CD14-positive monocyte (primary cell): ENCODE data around the gene TICAM1. TPM values are rescaled to one million over a fixed set of nuclear protein-coding genes. Genes with fewer than 3 reads are reported as not detected.
A peak's percentile ranks its signal among the peaks of the same experiment; 100 is the strongest.

Source experiments
- DNase-seq, 3 donors: peaks; one replicate each; pipeline ENCODE4 v3.0.0-alpha.2; 2011 to 2022
- H2AFZ ChIP-seq: 2 replicates; pipeline ENCODE4 v1.6.0; 2012; ENCODE audit warnings: mild to moderate bottlenecking, low read depth, low read length, inconsistent platforms; ENCODE audit not compliant: insufficient read depth, poor library complexity, severe bottlenecking
- H3K27ac ChIP-seq, 2 donors: 1 replicate in 1 of 2; 2 replicates in 1 of 2; pipeline ENCODE4 v1.5.1; 2012 to 2013; ENCODE audit warnings: low read length in 2 of 2, control low read depth in 1 of 2, inconsistent platforms in 1 of 2, low read depth in 1 of 2, mild to moderate bottlenecking in 1 of 2
- H3K27me3 ChIP-seq, 2 donors: one replicate each; pipeline versions ENCODE4 v1.6.0 to v1.6.1; 2011 to 2013; ENCODE audit warnings: low read length in 2 of 2; ENCODE audit not compliant: control insufficient read depth in 2 of 2, insufficient read depth in 2 of 2
- H3K36me3 ChIP-seq, 2 donors: replicated peaks in 1 of 2; 1 replicate in 1 of 2; 2 replicates in 1 of 2; pipeline versions ENCODE4 v1.5.1 to v1.6.1; 2012 to 2013; ENCODE audit warnings: low read length in 2 of 2, control low read depth in 1 of 2, inconsistent platforms in 1 of 2, mild to moderate bottlenecking in 1 of 2; ENCODE audit not compliant: insufficient read depth in 2 of 2, control insufficient read depth in 1 of 2
- H3K4me1 ChIP-seq, 2 donors: 1 replicate in 1 of 2; 2 replicates in 1 of 2; pipeline versions ENCODE4 v1.5.1 to v1.6.1; 2012 to 2013; ENCODE audit warnings: low read length in 2 of 2, control low read depth in 1 of 2, inconsistent platforms in 1 of 2, mild to moderate bottlenecking in 1 of 2, moderate library complexity in 1 of 2; ENCODE audit not compliant: insufficient read depth in 2 of 2, control insufficient read depth in 1 of 2
- H3K4me2 ChIP-seq: replicated peaks from 2 replicates; pipeline ENCODE3; 2012; ENCODE audit warnings: low read length, moderate library complexity, mild to moderate bottlenecking; ENCODE audit not compliant: poor library complexity, severe bottlenecking; ENCODE audit errors: extremely low read depth
- H3K4me3 ChIP-seq, 3 experiments: fragments of 200-600 bp in 1 of 3; sonication (generic) in 1 of 3; replicated peaks in 1 of 3; 1 replicate in 2 of 3; 2 replicates in 1 of 3; pipeline ENCODE4 v1.5.1; 2011 to 2013; ENCODE audit warnings: low read length in 3 of 3, mild to moderate bottlenecking in 3 of 3, control low read depth in 2 of 3, low read depth in 2 of 3, inconsistent platforms in 1 of 3, moderate library complexity in 1 of 3
- H3K79me2 ChIP-seq: 2 replicates; pipeline ENCODE4 v1.6.0; 2012; ENCODE audit warnings: mild to moderate bottlenecking, control low read depth, inconsistent platforms, low read length, moderate library complexity; ENCODE audit not compliant: insufficient read depth
- H3K9ac ChIP-seq: 2 replicates; pipeline ENCODE4 v1.6.0; 2017; ENCODE audit warnings: low read length, mild to moderate bottlenecking; ENCODE audit not compliant: insufficient read depth, poor library complexity, severe bottlenecking
- H3K9me3 ChIP-seq, 2 donors: replicated peaks in 1 of 2; 1 replicate in 1 of 2; 2 replicates in 1 of 2; pipeline versions ENCODE4 v1.5.1 to v1.6.1; 2012 to 2013; ENCODE audit warnings: low read length in 2 of 2, control low read depth in 1 of 2; ENCODE audit not compliant: control insufficient read depth in 1 of 2, insufficient read depth in 1 of 2
- H4K20me1 ChIP-seq: 2 replicates; pipeline ENCODE4 v1.6.0; 2012; ENCODE audit warnings: mild to moderate bottlenecking, low read length, control low read depth, moderate library complexity; ENCODE audit not compliant: insufficient read depth
- H3K27ac Mint-ChIP-seq, 7 donors: one replicate each; pipeline ENCODE4 v1.8.0; 2020; ENCODE audit warnings: mild to moderate bottlenecking in 7 of 7, mixed read lengths in 7 of 7, moderate library complexity in 6 of 7, inconsistent platforms in 2 of 7
- H3K27me3 Mint-ChIP-seq, 3 donors: one replicate each; pipeline ENCODE4 v1.8.0; 2021 to 2022; ENCODE audit warnings: low read depth in 3 of 3, mild to moderate bottlenecking in 3 of 3, mixed read lengths in 3 of 3, moderate library complexity in 3 of 3, inconsistent platforms in 1 of 3
- H3K36me3 Mint-ChIP-seq, 2 donors: one replicate each; pipeline ENCODE4 v1.8.0; 2020; ENCODE audit warnings: mixed read lengths in 2 of 2, inconsistent platforms in 1 of 2, mild to moderate bottlenecking in 1 of 2
- H3K4me1 Mint-ChIP-seq: one replicate; pipeline ENCODE4 v1.8.0; 2020; ENCODE audit warnings: mild to moderate bottlenecking, mixed read lengths
- H3K4me3 Mint-ChIP-seq, 2 donors: one replicate each; pipeline ENCODE4 v1.8.0; 2020; ENCODE audit warnings: mild to moderate bottlenecking in 2 of 2, mixed read lengths in 2 of 2, moderate library complexity in 1 of 2
- H3K9me3 Mint-ChIP-seq, 7 donors: one replicate each; pipeline ENCODE4 v1.8.0; 2020 to 2022; ENCODE audit warnings: mixed read lengths in 7 of 7, mild to moderate bottlenecking in 6 of 7, moderate library complexity in 6 of 7, inconsistent platforms in 2 of 7
- CTCF ChIP-seq: fragments of 200-600 bp; IDR thresholded peaks from one replicate; pipeline ENCODE4 v1.8.0; 2022; ENCODE audit warnings: antibody characterized with exemption, mild to moderate bottlenecking
- WGBS: methylation state at CpG from one replicate; pipeline ENCODE4 v1.1.5; 2013; ENCODE audit warnings: missing lambda C conversion rate; ENCODE audit not compliant: insufficient coverage; 5-methylcytosine and 5-hydroxymethylcytosine counted together
- intact Hi-C, 2 donors: fragments of 100-400 bp; cut with micrococcal nuclease; formaldehyde crosslinking; loops; one replicate each; pipeline versions ENCODE4 v1.15.0 to v1.15.1; 2023
- polyA minus RNA-seq: library from RNA; depleted of rRNA, polyadenylated mRNA; stranded (reverse); fragments of >200 nt; gene quantifications from 2 replicates; pipeline ENCODE4 v1.2.3, GENCODE V29; 2012
- polyA plus RNA-seq, 3 donors: library from polyadenylated mRNA; depleted of rRNA in 1 of 3; unstranded in 2 of 3; stranded (reverse) in 1 of 3; fragments of 300-500 nt in 2 of 3; fragments of >200 nt in 1 of 3; fragmentation: Illumina TruSeq in 2 of 3; gene quantifications; 1 replicate in 2 of 3; 2 replicates in 1 of 3; pipeline ENCODE4 v1.2.3, GENCODE V29; 2012 to 2021
- total RNA-seq, 12 experiments: library from RNA in 1 of 12; stranded (reverse) in 1 of 12; fragments of 120-200 nt in 1 of 12; gene quantifications; one replicate each; pipeline ENCODE4 v1.2.4 and lab custom pipeline; 2013 to 2026; ENCODE audit warnings: mixed read lengths in 6 of 12, inconsistent platforms in 1 of 12

Gene TICAM1
- total RNA-seq (2013): 4.5 TPM
- polyA plus RNA-seq (10 to 100 TPM in 1 of 3 donors, 1 to 10 TPM in 2; 5.9 to 10.7 (median 9.2) TPM), polyA minus RNA-seq (19.1 and 23.2 TPM in 2 replicates), total RNA-seq (lab: John Stamatoyannopoulos, UW) (23.7 to 106 (median 38.8) reads per million in 11 experiments)

DNA sequence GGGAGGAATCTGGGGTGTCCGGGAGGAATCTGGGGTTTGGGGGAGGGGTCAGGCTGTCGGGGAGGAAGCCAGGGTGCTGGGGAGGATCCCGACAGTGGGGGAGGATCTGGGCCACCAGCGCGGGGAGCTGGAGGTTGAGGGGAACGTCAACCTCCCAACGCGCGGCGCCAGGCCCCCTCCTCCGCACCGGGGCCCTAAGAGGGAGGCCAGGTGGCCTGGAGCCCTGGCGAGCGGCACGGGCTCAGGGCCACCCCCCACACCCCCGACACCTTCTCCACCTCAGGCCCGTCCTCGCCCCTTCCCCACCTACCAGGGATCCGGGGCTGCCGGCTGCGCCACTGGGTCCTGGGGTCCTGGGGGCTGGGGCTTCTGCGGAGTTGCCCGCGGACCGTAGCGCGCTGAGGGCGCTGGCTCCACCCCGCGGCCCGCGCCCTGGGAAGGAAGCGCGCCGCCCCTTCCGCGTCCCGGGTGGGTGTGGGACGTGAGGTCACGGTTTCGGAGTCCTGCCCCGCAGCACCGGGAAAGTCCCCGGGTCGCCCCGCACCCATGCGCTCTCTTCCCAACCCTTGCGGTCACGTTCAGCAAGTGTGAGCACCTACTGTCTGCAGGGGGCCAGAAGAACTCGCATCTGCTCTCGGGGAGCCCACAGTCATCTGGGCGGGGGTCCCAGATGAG, at the start of gene TICAM1:
Gene TICAM1 (minus strand): TSS at position 409 of the 675 bp plus-strand sequence. CDS start 13,335 bp downstream, outside the sequence.
- Mint-ChIP-seq H3K27ac (peak within 1 kb of the TSS; percentile 91 to 98 (median 94)), H3K27me3 (peaks cover 0 to 6% (median 0%) of the 10 kb centered on the region in 3 donors), H3K9me3 (no peaks in the 10 kb centered on the region), H3K4me3 (peak within 1 kb of the TSS; percentile 96), H3K36me3 (peaks cover 6 to 10% of the 10 kb centered on the region in 2 donors), H3K4me1 (peaks cover 26% of the 10 kb centered on the region)
- Histone ChIP-seq H3K4me3 (peak within 1 kb of the TSS; percentile 67 to 91 (median 82)), H3K79me2 (peaks cover 52% of the 10 kb centered on the region), H3K4me1 (peaks cover 24 to 28% of the 10 kb centered on the region in 2 donors), H2AFZ (peak within 1 kb of the TSS; percentile 39), H4K20me1 (peaks cover 44% of the 10 kb centered on the region), H3K9ac (peak within 1 kb of the TSS; percentile 98), H3K27ac (peak within 1 kb of the TSS; percentile 88 to 96), H3K4me2 (peak within 1 kb of the TSS; percentile 89), H3K27me3 (no peaks in the 10 kb centered on the region), H3K9me3 (no peaks in the 10 kb centered on the region), H3K36me3 (peaks cover 2 to 10% of the 10 kb centered on the region in 2 donors)
- DNase-seq: peak; percentile 87 to 97 (median 91)
- intact Hi-C loops: loop anchor here in 1 of 2 donors (2.0 to 5.0 kb wide), 2 partner anchors 21 to 36 kb away; partner anchors contain the start of gene PLIN3
- no peak for TF ChIP-seq CTCF
- WGBS: under 1% methylated on average over 45 of the region's 52 CpGs

GRCh38 chr19:4879041-4879440, 47.5 kb upstream of the TICAM1 start:
- H3K9me3 ChIP-seq: no peaks in the 10 kb centered on the region
- no peak overlapping the region for H3K27ac ChIP-seq
- no peaks in the 10 kb centered on the region for H3K79me2 ChIP-seq
- Mint-ChIP-seq H3K36me3 (no peaks in the 10 kb centered on the region), H3K4me3 (peak overlapping the region in 1 of 2 donors; percentile 62), H3K27me3 (peaks cover 0 to 15% (median 15%) of the 10 kb centered on the region in 3 donors), H3K4me1 (peaks cover 16% of the 10 kb centered on the region), H3K9me3 (no peaks in the 10 kb centered on the region), H3K27ac (no peak overlapping the region)
- H3K4me3 ChIP-seq: no peak overlapping the region
- H2AFZ ChIP-seq: no peak overlapping the region
- TF ChIP-seq CTCF: no peak
- 96% methylated on average over 7 of the region's 11 CpGs for WGBS
- intact Hi-C loops: loop anchor here in 1 of 2 donors (10.0 kb wide), 1 partner anchor 96 kb away; no protein-coding TSS in a partner anchor
- DNase-seq: no peak
- no peak overlapping the region for H3K9ac ChIP-seq
- H3K27me3 ChIP-seq: peaks cover 0 to 4% of the 10 kb centered on the region in 2 donors
- no peaks in the 10 kb centered on the region for H4K20me1 ChIP-seq
- peak overlapping the region; percentile 4 for H3K4me2 ChIP-seq
- H3K36me3 ChIP-seq: no peaks in the 10 kb centered on the region
- peaks cover 11 to 17% of the 10 kb centered on the region in 2 donors for H3K4me1 ChIP-seq
